ENCODE measurements around the gene RPL38. TPM values are rescaled to one million over a fixed set of nuclear protein-coding genes. Genes with fewer than 3 reads are reported as not detected.
A peak's percentile ranks its signal among the peaks of the same experiment; 100 is the strongest.

The RPL38 gene
- total and polyA plus RNA-seq, 5 donors from 2014 or later = 1,316 to 2,253 (median 2,032) TPM

- peaks cover 57% of the 10 kb centered on the region for H3K36me3 Mint-ChIP-seq
- peak overlapping the region in 1 of 3 donors; percentile 59 for H3K27ac Mint-ChIP-seq
- ATAC-seq (ENCODE audit: low read depth in 2 of 2) (no peak), DNase-seq (no peak)
- no peak overlapping the region for H3K4me3 ChIP-seq (ENCODE audit: low read depth, low read length)
- H3K27me3 Mint-ChIP-seq = no peaks in the 10 kb centered on the region
- peaks cover 38% of the 10 kb centered on the region for H3K36me3 ChIP-seq (ENCODE audit: control insufficient read depth, insufficient read depth, low read length)
- H3K27me3 ChIP-seq (ENCODE audit: control insufficient read depth, insufficient read depth, low read length) = no peaks in the 10 kb centered on the region
- no peak overlapping the region for H3K27ac ChIP-seq (ENCODE audit: insufficient read depth, low read length, poor library complexity, severe bottlenecking)
- peaks cover 0 to 1% (median 0%) of the 10 kb centered on the region in 7 donors for H3K9me3 Mint-ChIP-seq
- no peaks in the 10 kb centered on the region for H3K4me1 ChIP-seq (ENCODE audit: control insufficient read depth, insufficient read depth, low read length, poor library complexity, severe bottlenecking)
- no peaks in the 10 kb centered on the region for H3K9me3 ChIP-seq (ENCODE audit: control insufficient read depth in 2 of 2, low read length in 2 of 2)
- peaks cover 0 to 18% (median under 1%) of the 10 kb centered on the region in 4 donors for H3K4me1 Mint-ChIP-seq
- H3K4me3 Mint-ChIP-seq = no peak overlapping the region
Measured at GRCh38 chr17:74223901-74224300, 20.4 kb downstream of the RPL38 start.

DNA sequence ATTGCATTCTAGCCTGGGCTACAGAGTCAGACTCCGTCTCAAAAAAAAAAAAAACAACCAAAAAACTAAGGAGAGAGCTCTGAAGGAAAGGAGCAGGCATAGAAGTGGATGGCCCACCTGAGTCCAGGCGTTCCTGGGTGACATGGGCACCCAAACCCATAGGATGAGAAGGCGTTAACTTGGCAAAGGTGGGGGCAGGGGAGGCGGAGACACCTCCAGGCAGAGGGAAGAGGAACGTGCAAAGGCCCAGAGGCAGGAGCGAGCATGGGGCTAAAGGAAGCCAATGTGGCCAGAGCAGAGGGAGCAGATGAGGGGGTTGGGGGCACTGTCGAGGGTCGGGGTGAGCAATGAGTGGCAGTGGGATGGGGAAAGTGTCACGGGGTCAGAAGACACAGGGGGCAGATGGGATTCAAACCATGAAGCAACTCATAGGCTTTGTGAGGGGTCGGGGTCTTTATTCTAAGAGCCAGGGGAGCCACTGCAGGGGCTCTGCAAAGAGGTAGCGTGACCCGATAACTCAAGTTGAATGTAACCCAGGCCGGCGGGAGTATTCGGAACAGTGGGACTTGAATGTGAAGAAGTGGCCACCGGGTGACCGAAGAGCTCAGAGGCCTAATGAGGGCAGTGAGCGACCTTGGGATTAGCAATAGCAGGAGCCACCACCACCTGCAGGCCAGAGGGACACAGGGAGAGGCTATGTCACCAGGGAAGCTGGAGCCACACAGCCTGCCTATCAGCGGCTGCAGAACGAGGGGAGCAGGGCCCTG, 21.7 kb downstream of the RPL38 start:
- no peak for ATAC-seq (ENCODE audit: low read depth in 2 of 2)
- no peaks in the 10 kb centered on the region for H3K9me3 ChIP-seq (ENCODE audit: control insufficient read depth in 2 of 2, low read length in 2 of 2)
- Mint-ChIP-seq H3K9me3 (peaks cover 0 to 1% (median 0%) of the 10 kb centered on the region in 7 donors), H3K27me3 (no peaks in the 10 kb centered on the region), H3K36me3 (peaks cover 52% of the 10 kb centered on the region), H3K4me3 (no peak overlapping the region), H3K27ac (peak overlapping the region in 1 of 3 donors; percentile 65), H3K4me1 (peaks cover 0 to 14% (median under 1%) of the 10 kb centered on the region in 4 donors)
- peaks cover 43% of the 10 kb centered on the region for H3K36me3 ChIP-seq (ENCODE audit: control insufficient read depth, insufficient read depth, low read length)
- H3K4me1 ChIP-seq (ENCODE audit: control insufficient read depth, insufficient read depth, low read length, poor library complexity, severe bottlenecking) = no peaks in the 10 kb centered on the region
- H3K27ac ChIP-seq (ENCODE audit: insufficient read depth, low read length, poor library complexity, severe bottlenecking) = no peak overlapping the region
- no peak overlapping the region for H3K4me3 ChIP-seq (ENCODE audit: low read depth, low read length)
- no peak for DNase-seq
- H3K27me3 ChIP-seq (ENCODE audit: control insufficient read depth, insufficient read depth, low read length) = no peaks in the 10 kb centered on the region

DNA sequence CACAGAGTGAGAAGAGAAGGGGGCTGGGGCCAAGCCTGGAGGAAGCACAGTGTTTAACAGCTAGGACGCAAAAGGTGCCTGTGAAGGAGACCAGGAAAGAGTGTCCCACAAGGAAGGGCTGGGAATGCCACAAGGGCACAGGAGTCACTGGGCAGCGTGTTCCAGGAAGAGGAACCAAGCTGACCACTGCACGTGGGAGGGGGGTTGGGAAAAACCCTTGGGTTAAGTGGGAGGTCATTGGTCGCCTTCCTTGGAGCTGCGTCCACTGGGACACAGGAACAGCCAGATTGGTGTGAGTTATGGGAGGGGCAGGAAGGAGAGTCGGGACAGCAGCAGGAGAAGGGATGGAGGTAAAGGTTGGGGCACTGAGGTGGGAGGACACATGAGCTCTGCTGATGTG, 22.8 kb downstream of the RPL38 start:
- Histone ChIP-seq H3K9me3 (ENCODE audit: control insufficient read depth in 2 of 2, low read length in 2 of 2) (no peaks in the 10 kb centered on the region), H3K4me3 (ENCODE audit: low read depth, low read length) (no peak overlapping the region), H3K36me3 (ENCODE audit: control insufficient read depth, insufficient read depth, low read length) (peaks cover 53% of the 10 kb centered on the region), H3K27me3 (ENCODE audit: control insufficient read depth, insufficient read depth, low read length) (no peaks in the 10 kb centered on the region), H3K27ac (ENCODE audit: insufficient read depth, low read length, poor library complexity, severe bottlenecking) (no peak overlapping the region), H3K4me1 (ENCODE audit: control insufficient read depth, insufficient read depth, low read length, poor library complexity, severe bottlenecking) (no peaks in the 10 kb centered on the region)
- no peaks in the 10 kb centered on the region for H3K27me3 Mint-ChIP-seq
- H3K4me1 Mint-ChIP-seq = peaks cover 0 to 14% (median under 1%) of the 10 kb centered on the region in 4 donors
- H3K27ac Mint-ChIP-seq = no peak overlapping the region
- peaks cover 57% of the 10 kb centered on the region for H3K36me3 Mint-ChIP-seq
- H3K9me3 Mint-ChIP-seq = peaks cover 0 to 1% (median 0%) of the 10 kb centered on the region in 7 donors
- H3K4me3 Mint-ChIP-seq = no peak overlapping the region
- no peak for DNase-seq
- no peak for ATAC-seq (ENCODE audit: low read depth in 2 of 2)

DNA sequence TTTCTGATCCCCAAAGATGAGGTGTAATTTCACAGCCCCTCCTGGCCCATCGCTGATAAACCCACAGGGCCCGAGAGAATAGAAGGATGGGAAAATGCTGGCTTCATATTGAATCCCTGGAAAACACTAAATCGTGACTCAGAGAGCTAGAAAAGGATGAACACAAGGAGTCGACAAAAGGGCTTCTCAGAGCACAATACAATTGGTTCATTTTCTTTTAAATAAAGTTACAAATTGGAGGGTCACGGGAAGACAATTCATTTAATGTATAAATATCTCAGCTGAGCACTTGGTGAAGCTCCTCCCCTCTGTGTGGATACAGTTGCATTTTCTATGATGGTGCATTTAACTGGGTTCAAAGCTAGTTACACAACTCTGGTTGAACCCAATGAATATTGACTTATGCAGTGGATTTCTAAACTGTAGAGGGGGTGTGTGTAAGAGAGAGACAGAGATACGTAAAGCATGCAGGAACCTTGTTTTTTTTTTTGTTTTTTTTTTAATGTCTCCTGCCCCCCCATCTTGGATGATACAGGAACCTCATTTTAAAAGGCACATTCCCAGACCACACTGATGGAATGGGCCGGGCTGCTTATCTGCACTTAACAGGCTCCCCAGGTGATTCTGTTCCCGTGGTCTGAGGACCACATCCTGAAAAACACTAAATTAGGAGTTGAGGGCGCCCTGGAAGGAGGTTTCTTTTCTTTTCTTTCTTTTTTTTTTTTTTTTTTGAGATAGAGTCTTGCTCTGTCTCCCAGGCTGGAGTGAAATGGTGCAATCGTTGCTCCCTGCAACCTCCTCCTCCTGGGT, 24.0 kb downstream of the RPL38 start:
- Histone ChIP-seq H3K4me1 (ENCODE audit: control insufficient read depth, insufficient read depth, low read length, poor library complexity, severe bottlenecking) (no peaks in the 10 kb centered on the region), H3K27me3 (ENCODE audit: control insufficient read depth, insufficient read depth, low read length) (no peaks in the 10 kb centered on the region), H3K9me3 (ENCODE audit: control insufficient read depth in 2 of 2, low read length in 2 of 2) (no peaks in the 10 kb centered on the region), H3K4me3 (ENCODE audit: low read depth, low read length) (no peak overlapping the region), H3K36me3 (ENCODE audit: control insufficient read depth, insufficient read depth, low read length) (peaks cover 51% of the 10 kb centered on the region), H3K27ac (ENCODE audit: insufficient read depth, low read length, poor library complexity, severe bottlenecking) (no peak overlapping the region)
- Mint-ChIP-seq H3K27ac (no peak overlapping the region), H3K36me3 (peaks cover 61% of the 10 kb centered on the region), H3K4me1 (peaks cover 0 to 14% (median under 1%) of the 10 kb centered on the region in 4 donors), H3K27me3 (no peaks in the 10 kb centered on the region), H3K4me3 (no peak overlapping the region), H3K9me3 (peaks cover 0 to 1% (median 0%) of the 10 kb centered on the region in 7 donors)
- no peak for ATAC-seq (ENCODE audit: low read depth in 2 of 2)
- no peak for DNase-seq

DNA sequence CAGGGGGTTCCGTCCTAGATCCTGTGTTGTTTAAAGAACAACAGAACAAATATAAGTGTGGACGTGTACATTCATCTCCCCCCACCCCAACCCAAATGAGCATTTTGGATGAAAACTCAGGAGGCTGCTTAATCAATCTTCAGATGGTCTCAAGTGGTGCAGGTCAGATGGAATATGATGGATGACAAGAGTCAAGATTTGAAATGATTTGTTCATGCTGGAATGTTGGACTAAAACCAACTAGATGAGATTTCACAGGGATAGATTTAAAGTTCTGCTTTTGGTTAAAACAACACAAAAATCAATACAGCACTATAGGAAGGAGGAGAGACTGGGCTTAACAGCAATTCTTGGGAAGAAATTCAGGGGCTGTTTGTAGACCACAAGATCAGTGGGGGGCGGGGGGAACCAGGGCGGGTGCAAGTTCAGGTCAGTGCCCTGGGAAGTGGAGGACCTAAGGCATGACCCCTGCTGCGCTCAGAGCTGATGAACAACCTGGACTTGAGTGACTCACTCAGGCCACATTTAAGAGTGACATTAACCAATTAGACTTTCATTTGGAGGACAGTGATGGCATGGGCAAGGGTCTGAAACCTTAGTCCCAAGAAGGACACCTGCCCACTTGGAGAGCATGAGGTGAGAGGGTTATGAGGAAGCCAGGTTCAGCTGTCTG, 25.0 kb downstream of the RPL38 start:
- Histone ChIP-seq H3K27ac (ENCODE audit: insufficient read depth, low read length, poor library complexity, severe bottlenecking) (no peak overlapping the region), H3K4me1 (ENCODE audit: control insufficient read depth, insufficient read depth, low read length, poor library complexity, severe bottlenecking) (no peaks in the 10 kb centered on the region), H3K9me3 (ENCODE audit: control insufficient read depth in 2 of 2, low read length in 2 of 2) (no peaks in the 10 kb centered on the region), H3K36me3 (ENCODE audit: control insufficient read depth, insufficient read depth, low read length) (peaks cover 52% of the 10 kb centered on the region), H3K27me3 (ENCODE audit: control insufficient read depth, insufficient read depth, low read length) (no peaks in the 10 kb centered on the region), H3K4me3 (ENCODE audit: low read depth, low read length) (no peak overlapping the region)
- Mint-ChIP-seq H3K27me3 (no peaks in the 10 kb centered on the region), H3K4me1 (peaks cover 0 to 17% (median 3%) of the 10 kb centered on the region in 4 donors), H3K36me3 (peaks cover 66% of the 10 kb centered on the region), H3K9me3 (peaks cover 0 to 1% (median 0%) of the 10 kb centered on the region in 7 donors), H3K4me3 (no peak overlapping the region), H3K27ac (peak overlapping the region in 2 of 3 donors; percentile 79 to 85)
- ATAC-seq (ENCODE audit: low read depth in 2 of 2) = no peak
- DNase-seq = no peak

- H3K4me3 Mint-ChIP-seq = no peak overlapping the region
Measured at GRCh38 chr17:74230896-74231295, 27.4 kb downstream of the RPL38 start.

More at GRCh38 chr17:74230896-74231295, 27.4 kb downstream of the RPL38 start:
- Mint-ChIP-seq H3K36me3 (peaks cover 47% of the 10 kb centered on the region), H3K9me3 (peaks cover 0 to 1% (median 0%) of the 10 kb centered on the region in 7 donors), H3K27ac (no peak overlapping the region), H3K27me3 (no peaks in the 10 kb centered on the region), H3K4me1 (peaks cover 0 to 18% (median 3%) of the 10 kb centered on the region in 4 donors)
- H3K4me3 ChIP-seq (ENCODE audit: low read depth, low read length) = no peak overlapping the region
- ATAC-seq (ENCODE audit: low read depth in 2 of 2) (no peak), DNase-seq (no peak)
- no peaks in the 10 kb centered on the region for H3K27me3 ChIP-seq (ENCODE audit: control insufficient read depth, insufficient read depth, low read length)
- H3K36me3 ChIP-seq (ENCODE audit: control insufficient read depth, insufficient read depth, low read length) = peaks cover 39% of the 10 kb centered on the region
- H3K27ac ChIP-seq (ENCODE audit: insufficient read depth, low read length, poor library complexity, severe bottlenecking) = no peak overlapping the region
- H3K9me3 ChIP-seq (ENCODE audit: control insufficient read depth in 2 of 2, low read length in 2 of 2) = no peaks in the 10 kb centered on the region
- H3K4me1 ChIP-seq (ENCODE audit: control insufficient read depth, insufficient read depth, low read length, poor library complexity, severe bottlenecking) = no peaks in the 10 kb centered on the region

Measured in CD4-positive, CD25-positive, alpha-beta regulatory T cell (primary cell).